Breast epithelium (tissue), 4 donors: ENCODE measurements around the gene GPC3. TPM values are rescaled to one million over a fixed set of nuclear protein-coding genes. Genes with fewer than 3 reads are reported as not detected.

ENCODE experiments used
- DNase-seq, 2 donors: peaks; one replicate each; pipeline ENCODE4 v3.0.0-alpha.2; 2019; ENCODE audit warnings: low spot score in 2 of 2
- H3K27ac ChIP-seq, 2 donors: fragments of 200-600 bp; sonication (generic) in 1 of 2; one replicate each; pipeline ENCODE4 v1.5.1; 2016 to 2019; ENCODE audit warnings: mild to moderate bottlenecking in 1 of 2
- H3K27me3 ChIP-seq, 2 donors: fragments of 200-600 bp; sonication (generic) in 1 of 2; one replicate each; pipeline versions ENCODE4 v1.5.1 to v1.6.0; 2017 to 2019; ENCODE audit warnings: control low read depth in 1 of 2, mild to moderate bottlenecking in 1 of 2
- H3K36me3 ChIP-seq: fragments of 200-600 bp; one replicate; pipeline ENCODE4 v1.5.1; 2019
- H3K4me1 ChIP-seq, 2 donors: fragments of 200-600 bp; sonication (generic); one replicate each; pipeline ENCODE4 v1.5.1; 2016 to 2019; ENCODE audit warnings: control low read depth in 1 of 2
- H3K4me3 ChIP-seq, 3 donors: fragments of 200-600 bp; sonication (generic); 1 replicate in 2 of 3; 2 replicates in 1 of 3; pipeline ENCODE4 v1.5.1; 2016 to 2019; ENCODE audit warnings: mild to moderate bottlenecking in 3 of 3, moderate library complexity in 2 of 3
- H3K9me3 ChIP-seq, 2 donors: fragments of 200-600 bp; sonication (generic) in 1 of 2; one replicate each; pipeline ENCODE4 v1.5.1; 2016 to 2019; ENCODE audit warnings: control low read depth in 1 of 2
- CTCF ChIP-seq, 3 donors: fragments of 450-650 bp; IDR thresholded peaks; one replicate each; pipeline ENCODE4 v1.5.1; 2016 to 2017; ENCODE audit warnings: antibody characterized with exemption in 3 of 3, mild to moderate bottlenecking in 3 of 3, moderate library complexity in 3 of 3
- POLR2A ChIP-seq: fragments of 450-650 bp; IDR thresholded peaks from one replicate; pipeline ENCODE4 v1.6.1; 2016; ENCODE audit warnings: antibody characterized with exemption, mild to moderate bottlenecking, moderate library complexity
- POLR2AphosphoS5 ChIP-seq, 3 donors: sonication (generic); formaldehyde crosslinking; IDR thresholded peaks; one replicate each; pipeline ENCODE4 v1.6.1; 2017; ENCODE audit warnings: antibody characterized with exemption in 3 of 3
- intact Hi-C: fragments of 100-400 bp; cut with DNase I; formaldehyde crosslinking; loops from one replicate; pipeline ENCODE4 v1.15.1; 2023; ENCODE audit warnings: low total_unique reads
- total RNA-seq, 3 donors: library from RNA; depleted of rRNA; stranded (reverse); fragments of >200 nt; gene quantifications; one replicate each; pipeline ENCODE4 v1.1.0, GENCODE V29; 2016

The GPC3 gene
- total RNA-seq, 3 donors from 2014 or later: 29.7 to 99.2 (median 89.1) TPM

GRCh38 chrX:133668225-133668931 is 317.0 kb downstream of the GPC3 start:
- DNase-seq: no peak
- intact Hi-C loops: no loop called here
- no peaks in the 10 kb centered on the region for H3K9me3 ChIP-seq

DNA sequence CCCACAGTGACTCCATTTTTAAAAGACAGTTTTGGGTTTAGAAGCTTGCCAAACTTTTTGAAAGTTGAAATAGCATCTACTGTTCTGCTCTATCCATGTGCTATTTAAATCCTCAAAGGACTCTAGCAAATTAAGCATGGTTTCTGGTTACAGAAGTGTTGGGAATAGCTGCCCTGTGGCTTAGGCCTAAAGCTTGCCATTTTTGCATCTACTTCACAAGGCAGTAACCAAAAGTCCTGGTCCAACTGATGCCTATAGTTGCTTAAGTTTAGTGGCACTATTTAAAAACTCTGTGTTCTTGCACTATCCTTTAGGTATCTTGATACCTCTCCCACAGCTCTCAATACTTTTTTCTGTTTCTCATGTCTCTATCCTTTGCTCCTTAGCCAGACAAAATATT is 319.1 kb downstream of the GPC3 start:
- TF ChIP-seq POLR2A (no peak), CTCF (IDR thresholded peaks at IDR 0.05) (no peak)
- Histone ChIP-seq H3K4me3 (no peak overlapping the region), H3K27ac (no peak overlapping the region), H3K4me1 (no peaks in the 10 kb centered on the region), H3K27me3 (peaks cover 0 to 16% of the 10 kb centered on the region in 2 donors), H3K9me3 (no peaks in the 10 kb centered on the region), H3K36me3 (no peaks in the 10 kb centered on the region)
- intact Hi-C loops: no loop called here
- DNase-seq: no peak

More at GRCh38 chrX:133668225-133668931, 317.0 kb downstream of the GPC3 start:
- peaks cover 0 to 27% of the 10 kb centered on the region in 2 donors for H3K27me3 ChIP-seq
- no peaks in the 10 kb centered on the region for H3K36me3 ChIP-seq
- TF ChIP-seq POLR2A (no peak), CTCF (IDR thresholded peaks at IDR 0.05) (no peak), POLR2AphosphoS5 (IDR thresholded peaks at IDR 0.05) (no peak)
- no peak overlapping the region for H3K4me3 ChIP-seq
- no peak overlapping the region for H3K27ac ChIP-seq
- no peaks in the 10 kb centered on the region for H3K4me1 ChIP-seq

DNA sequence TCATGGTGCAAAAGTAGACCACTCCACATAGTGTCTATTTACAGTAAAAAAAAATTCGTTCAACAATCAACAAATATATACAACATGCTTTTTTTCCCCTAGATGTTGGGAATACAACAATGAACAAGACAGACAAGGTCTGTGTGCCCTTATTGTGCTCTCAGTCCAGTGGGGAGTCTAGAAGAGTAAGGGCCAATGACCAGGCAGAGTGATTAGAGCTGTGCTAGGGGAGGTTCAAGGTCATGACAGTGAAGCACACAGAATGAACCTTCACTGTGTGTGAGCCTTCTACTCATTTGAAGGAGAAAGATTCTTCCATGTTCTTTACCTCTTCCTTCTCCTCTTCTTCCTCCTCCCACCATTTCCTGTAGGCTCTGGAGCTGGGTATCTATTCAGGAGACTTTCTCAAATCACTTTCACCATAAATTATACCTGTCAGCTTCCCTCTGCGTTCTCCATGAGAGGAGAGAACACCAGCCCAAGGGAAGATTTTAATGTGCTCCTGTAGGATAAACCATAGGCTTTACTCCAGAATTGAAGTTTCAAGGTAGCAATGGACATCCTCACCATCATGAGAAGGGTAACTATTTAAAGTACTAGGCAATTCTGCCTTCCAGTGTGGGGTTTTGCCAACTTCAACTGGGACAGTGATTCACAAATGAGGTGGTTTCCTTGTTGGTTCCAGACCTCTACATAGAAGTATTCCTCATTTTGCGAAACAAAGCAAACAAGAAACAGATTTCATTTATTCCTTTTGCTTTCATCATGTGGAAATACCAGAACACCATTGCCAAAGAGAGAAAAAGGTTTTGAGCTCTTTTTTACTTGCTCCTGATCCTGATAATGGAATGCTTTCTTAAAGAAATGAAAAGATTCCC is 323.2 kb downstream of the GPC3 start:
- Histone ChIP-seq H3K36me3 (no peaks in the 10 kb centered on the region), H3K4me3 (no peak overlapping the region), H3K27me3 (peaks cover 0 to 18% of the 10 kb centered on the region in 2 donors), H3K27ac (no peak overlapping the region), H3K4me1 (no peaks in the 10 kb centered on the region), H3K9me3 (no peaks in the 10 kb centered on the region)
- intact Hi-C loops: no loop called here
- no peak for DNase-seq
- TF ChIP-seq POLR2AphosphoS5 (IDR thresholded peaks at IDR 0.05): no peak
- no peak for TF ChIP-seq POLR2A
- TF ChIP-seq CTCF (IDR thresholded peaks at IDR 0.05): no peak

- no peaks in the 10 kb centered on the region for H3K9me3 ChIP-seq
- no peak for DNase-seq
- intact Hi-C loops: no loop called here
- no peaks in the 10 kb centered on the region for H3K36me3 ChIP-seq
- H3K4me1 ChIP-seq: no peaks in the 10 kb centered on the region
- H3K27ac ChIP-seq: no peak overlapping the region
- TF ChIP-seq CTCF (IDR thresholded peaks at IDR 0.05) (no peak), POLR2A (no peak), POLR2AphosphoS5 (IDR thresholded peaks at IDR 0.05) (no peak)
- no peak overlapping the region for H3K4me3 ChIP-seq
- H3K27me3 ChIP-seq: peaks cover 0 to 25% of the 10 kb centered on the region in 2 donors
These were observed 325.1 kb downstream of the GPC3 start for GRCh38 chrX:133660281-133660680.
